Kidney (tissue), 14 donors: ENCODE data around the gene C11orf68. TPM values are rescaled to one million over a fixed set of nuclear protein-coding genes. Genes with fewer than 3 reads are reported as not detected.

Source experiments
- DNase-seq, 5 donors: peaks; one replicate each; pipeline ENCODE4 v3.0.0-alpha.2; 2013 to 2020
- FAIRE-seq: peaks from 2 replicates; lab custom pipeline; 2012; peaks lifted over from hg19 to GRCh38; lab: Jason Lieb, UNC
- H3K27ac ChIP-seq, 2 donors: one replicate each; pipeline ENCODE4 v1.7.0; 2013; ENCODE audit warnings: low read depth in 2 of 2, low read length in 2 of 2, inconsistent platforms in 1 of 2
- H3K27me3 ChIP-seq: one replicate; pipeline ENCODE4 v1.7.1; 2013; ENCODE audit warnings: low read length, inconsistent platforms; ENCODE audit not compliant: control insufficient read depth, insufficient read depth
- H3K36me3 ChIP-seq, 3 donors: one replicate each; pipeline versions ENCODE4 v1.7.0 to v1.7.1; 2013; ENCODE audit warnings: low read length in 3 of 3, control low read depth in 1 of 3, inconsistent platforms in 1 of 3; ENCODE audit not compliant: insufficient read depth in 3 of 3, control insufficient read depth in 2 of 3
- H3K4me1 ChIP-seq, 3 donors: one replicate each; pipeline versions ENCODE4 v1.7.0 to v1.7.1; 2013; ENCODE audit warnings: low read length in 3 of 3, inconsistent platforms in 1 of 3, low read depth in 1 of 3; ENCODE audit not compliant: control insufficient read depth in 2 of 3, insufficient read depth in 2 of 3
- H3K4me3 ChIP-seq, 3 donors: one replicate each; pipeline versions ENCODE4 v1.7.0 to v1.8.1; 2013; ENCODE audit warnings: low read length in 3 of 3, control low read depth in 1 of 3, inconsistent platforms in 1 of 3
- H3K9ac ChIP-seq, 3 donors: one replicate each; pipeline versions ENCODE4 v1.7.0 to v1.7.1; 2013; ENCODE audit warnings: low read length in 3 of 3, control low read depth in 1 of 3, inconsistent platforms in 1 of 3
- H3K9me3 ChIP-seq, 3 donors: one replicate each; pipeline versions ENCODE4 v1.7.0 to v1.7.1; 2013; ENCODE audit warnings: low read length in 3 of 3, control low read depth in 1 of 3, inconsistent platforms in 1 of 3; ENCODE audit not compliant: control insufficient read depth in 2 of 3, insufficient read depth in 1 of 3
- CTCF ChIP-seq: IDR thresholded peaks from 3 replicates; pipeline ENCODE4 v1.5.1; 2012; ENCODE audit warnings: mild to moderate bottlenecking, moderate library complexity, borderline replicate concordance; ENCODE audit not compliant: insufficient read depth; ENCODE audit errors: extremely low read depth
- intact Hi-C: fragments of 100-400 bp; cut with DNase I; formaldehyde crosslinking; loops from one replicate; pipeline ENCODE4 v1.11.1; 2022
- polyA plus RNA-seq: library from polyadenylated mRNA; stranded (reverse); fragments of 350-450 nt; fragmentation: Illumina TruSeq; extraction: RNeasy Lipid Tissue Mini Kit (QIAGEN cat#74804); gene quantifications from one replicate; pipeline ENCODE4 v1.2.3, GENCODE V29; 2014; ENCODE audit warnings: low read depth, low replicate concordance; ENCODE audit not compliant: insufficient read depth
- total RNA-seq: library from RNA; stranded (reverse); fragmentation: NEBNext Ultra II Directional; extraction: Animal tissue kit (Norgen Biotek cat#: 25700); gene quantifications from one replicate; pipeline ENCODE4 v1.2.1, GENCODE V29; 2021
- donor health status: control.
- donor health status: control.
- donor health status: control.
- donor health status: control.
- donor health status: control.
- donor health status: DM: yes; HTN: yes; CAD: no.
- donor health status: Normal renal cell carcinoma (clear cell type).

C11orf68 gene
- total and polyA plus RNA-seq, 2 donors from 2014 or later, result 38.0 to 52.0 TPM

- no peaks in the 10 kb centered on the region for H3K9me3 ChIP-seq
- peak overlapping the region; percentile 28 to 88 (median 56) for H3K9ac ChIP-seq
- FAIRE-seq, result no peak
- peaks cover 0 to 39% (median 8%) of the 10 kb centered on the region in 3 donors for H3K4me1 ChIP-seq
- DNase-seq, result no peak
- peak overlapping the region; percentile 34 to 78 for H3K27ac ChIP-seq
- H3K4me3 ChIP-seq, result peak overlapping the region; percentile 55 to 95 (median 78)
- peaks cover 4 to 12% (median 5%) of the 10 kb centered on the region in 3 donors for H3K36me3 ChIP-seq
- H3K27me3 ChIP-seq, result no peaks in the 10 kb centered on the region
- TF ChIP-seq CTCF, result no peak
- intact Hi-C loops, result loop anchor here (10.0 kb wide), 1 partner anchor 97 kb away; no protein-coding TSS in a partner anchor
Observed at GRCh38 chr11:65887723-65888162, 31.1 kb downstream of the C11orf68 start.

GRCh38 chr11:65886826-65887722 lies 31.8 kb downstream of the C11orf68 start:
- DNase-seq, result peak in 1 of 5 donors; percentile 69
- peaks cover 4 to 12% (median 5%) of the 10 kb centered on the region in 3 donors for H3K36me3 ChIP-seq
- no peaks in the 10 kb centered on the region for H3K9me3 ChIP-seq
- peak overlapping the region; percentile 55 to 95 (median 78) for H3K4me3 ChIP-seq
- peaks cover 0 to 34% (median 8%) of the 10 kb centered on the region in 3 donors for H3K4me1 ChIP-seq
- FAIRE-seq, result no peak
- H3K27me3 ChIP-seq, result no peaks in the 10 kb centered on the region
- H3K9ac ChIP-seq, result peak overlapping the region in 1 of 3 donors; percentile 28
- H3K27ac ChIP-seq, result peak overlapping the region in 1 of 2 donors; percentile 34
- TF ChIP-seq CTCF, result no peak
- intact Hi-C loops, result loop anchor here (10.0 kb wide), 1 partner anchor 98 kb away; no protein-coding TSS in a partner anchor

GRCh38 chr11:65885808-65886536 lies 32.9 kb downstream of the C11orf68 start:
- peak in 1 of 5 donors; percentile 45 for DNase-seq

More at GRCh38 chr11:65885808-65886536, 32.9 kb downstream of the C11orf68 start:
- Histone ChIP-seq H3K9ac (no peak overlapping the region), H3K4me3 (no peak overlapping the region), H3K36me3 (peaks cover 4 to 12% (median 5%) of the 10 kb centered on the region in 3 donors), H3K9me3 (no peaks in the 10 kb centered on the region), H3K4me1 (peaks cover 0 to 26% (median 8%) of the 10 kb centered on the region in 3 donors), H3K27me3 (no peaks in the 10 kb centered on the region), H3K27ac (no peak overlapping the region)
- no peak for TF ChIP-seq CTCF
- intact Hi-C loops, result loop anchor here (10.0 kb wide), 1 partner anchor 99 kb away; no protein-coding TSS in a partner anchor
- FAIRE-seq, result no peak
